ENCODE data around the gene OXCT2. TPM values are rescaled to one million over a fixed set of nuclear protein-coding genes. Genes with fewer than 3 reads are reported as not detected.
"Not testable (repeated sequence)": the region's sequence is repeated elsewhere in the genome, so short reads cannot be mapped to it uniquely, and the experiment has no call there.

OXCT2 gene
- 1 to 10 TPM in 2 of 6 donors, under 1 TPM in 2, not detected in 2; 0.46 to 2.8 (median 0.94) TPM for total RNA-seq

GRCh38 chr1:39771022-39771532, at the start of gene OXCT2:
OXCT2 (minus strand) TSS chr1:39771348; CDS start chr1:39771255, 93 bp downstream.
- H3K4me1 ChIP-seq, H3K9me3 ChIP-seq, H3K27ac ChIP-seq, H3K36me3 ChIP-seq, H3K27me3 ChIP-seq: not testable (repeated sequence)
- 0% methylated on average over 4 of the region's 57 CpGs; no CpG with 5 or more reads in 1 of the 2 donors for WGBS, 2 donors
- ATAC-seq (ENCODE audit: low FRiP score in 2 of 2): peak in 1 of 2 donors; percentile 25
- DNase-seq: peak in 1 of 2 donors; percentile 78
- peak within 1 kb of the TSS in 1 of 4 donors; percentile 3 for H3K4me3 ChIP-seq

GRCh38 chr1:39819091-39819812, 48.1 kb upstream of the OXCT2 start:
- TF ChIP-seq EP300 (IDR thresholded peaks at IDR 0.05): no peak
- no peak for TF ChIP-seq CTCF (IDR thresholded peaks at IDR 0.05)
- TF ChIP-seq POLR2AphosphoS5 (IDR thresholded peaks at IDR 0.05): no peak
- TF ChIP-seq POLR2A (IDR thresholded peaks at IDR 0.05): no peak
- Histone ChIP-seq H3K36me3 (no peaks in the 10 kb centered on the region), H3K27ac (no peak overlapping the region), H3K9me3 (no peaks in the 10 kb centered on the region), H3K4me1 (peaks cover 0 to 6% (median 0%) of the 10 kb centered on the region in 4 donors), H3K27me3 (no peaks in the 10 kb centered on the region), H3K4me3 (no peak overlapping the region)
- 74 to 76% methylated on average over 6 to 22 of the region's 22 CpGs for WGBS, 2 donors
- ATAC-seq (ENCODE audit: low FRiP score in 2 of 2): no peak
- DNase-seq: peak in 1 of 2 donors; percentile 79

- Histone ChIP-seq H3K27ac (no peak overlapping the region), H3K4me3 (no peak overlapping the region), H3K36me3 (no peaks in the 10 kb centered on the region), H3K9me3 (no peaks in the 10 kb centered on the region), H3K27me3 (no peaks in the 10 kb centered on the region), H3K4me1 (peaks cover 0 to 6% (median 0%) of the 10 kb centered on the region in 4 donors)
- TF ChIP-seq POLR2AphosphoS5 (IDR thresholded peaks at IDR 0.05): no peak
- TF ChIP-seq POLR2A (IDR thresholded peaks at IDR 0.05): no peak
- TF ChIP-seq EP300 (IDR thresholded peaks at IDR 0.05): no peak
- TF ChIP-seq CTCF (IDR thresholded peaks at IDR 0.05): no peak
- no peak for DNase-seq
- WGBS, 2 donors: 85 to 100% methylated on average over 2 of the region's 2 CpGs
- no peak for ATAC-seq (ENCODE audit: low FRiP score in 2 of 2)
These were observed 47.3 kb upstream of the OXCT2 start for GRCh38 chr1:39818482-39818881.

- not testable (repeated sequence) for H3K36me3 ChIP-seq, H3K27ac ChIP-seq, H3K9me3 ChIP-seq, H3K27me3 ChIP-seq, H3K4me1 ChIP-seq
- peak overlapping the region in 1 of 4 donors; percentile 3 for H3K4me3 ChIP-seq
- peak in 2 of 6 experiments; percentile 5 to 19 for TF ChIP-seq CTCF (IDR thresholded peaks at IDR 0.05)
- peak in 1 of 2 donors; percentile 73 for DNase-seq
- ATAC-seq (ENCODE audit: low FRiP score in 2 of 2): peak; percentile 64 to 83
- 54 to 57% methylated on average over 9 to 18 of the region's 24 CpGs for WGBS, 2 donors
These were observed 46.2 kb upstream of the OXCT2 start for GRCh38 chr1:39817091-39817932.

- peaks cover 0 to 6% (median 0%) of the 10 kb centered on the region in 4 donors for H3K4me1 ChIP-seq
- 16 to 36% methylated on average over 5 to 11 of the region's 11 CpGs for WGBS, 2 donors
- peak; percentile 92 for ATAC-seq (ENCODE audit: low FRiP score in 2 of 2)
- H3K27me3 ChIP-seq: no peaks in the 10 kb centered on the region
- H3K4me3 ChIP-seq: peak overlapping the region in 1 of 4 donors; percentile 3
- H3K9me3 ChIP-seq: no peaks in the 10 kb centered on the region
- no peak overlapping the region for H3K27ac ChIP-seq
- no peaks in the 10 kb centered on the region for H3K36me3 ChIP-seq
- DNase-seq: peak in 1 of 2 donors; percentile 84
- TF ChIP-seq EP300 (IDR thresholded peaks at IDR 0.05) (no peak), CTCF (IDR thresholded peaks at IDR 0.05) (peak; percentile 78 to 97 (median 95))
These were observed 45.4 kb upstream of the OXCT2 start for GRCh38 chr1:39816415-39817090.
